Vagina (tissue), 2 donors: Measurements from ENCODE around the gene FHIT. TPM values are rescaled to one million over a fixed set of nuclear protein-coding genes. Genes with fewer than 3 reads are reported as not detected.

ENCODE experiments used
- DNase-seq, 2 donors: peaks; one replicate each; pipeline ENCODE4 v3.0.0-alpha.2; 2017; ENCODE audit errors: extremely low spot score in 2 of 2
- H3K27ac ChIP-seq: fragments of 200-600 bp; sonication (generic); one replicate; pipeline ENCODE4 v1.5.1; 2019
- H3K27me3 ChIP-seq: fragments of 200-600 bp; sonication (generic); one replicate; pipeline ENCODE4 v1.5.1; 2019
- H3K36me3 ChIP-seq, 2 donors: fragments of 200-600 bp; sonication (generic); one replicate each; pipeline ENCODE4 v1.5.1; 2017 to 2019
- H3K4me1 ChIP-seq: fragments of 200-600 bp; sonication (generic); one replicate; pipeline ENCODE4 v1.5.1; 2019
- H3K4me3 ChIP-seq, 2 donors: fragments of 200-600 bp; sonication (generic); 1 replicate in 1 of 2; 2 replicates in 1 of 2; pipeline ENCODE4 v1.5.1; 2016 to 2019
- H3K9me3 ChIP-seq: fragments of 200-600 bp; sonication (generic); one replicate; pipeline ENCODE4 v1.5.1; 2019
- CTCF ChIP-seq, 3 experiments: fragments of 450-650 bp in 2 of 3; fragments of 200-600 bp in 1 of 3; sonication (generic) in 1 of 3; IDR thresholded peaks; one replicate each; pipeline ENCODE4 v1.5.1; 2017 to 2019; ENCODE audit warnings: antibody characterized with exemption in 3 of 3, mild to moderate bottlenecking in 2 of 3, moderate library complexity in 2 of 3
- POLR2A ChIP-seq, 2 donors: fragments of 450-650 bp; IDR thresholded peaks; one replicate each; pipeline ENCODE4 v1.6.1; 2017; ENCODE audit warnings: antibody characterized with exemption in 2 of 2, mild to moderate bottlenecking in 2 of 2, moderate library complexity in 2 of 2
- POLR2AphosphoS5 ChIP-seq, 2 donors: sonication (generic); formaldehyde crosslinking; IDR thresholded peaks; one replicate each; pipeline ENCODE4 v1.9.0; 2017; ENCODE audit warnings: antibody characterized with exemption in 2 of 2, mild to moderate bottlenecking in 2 of 2, low read depth in 1 of 2; ENCODE audit not compliant: insufficient read depth in 1 of 2
- intact Hi-C: fragments of 100-400 bp; cut with DNase I; formaldehyde crosslinking; loops from one replicate; pipeline ENCODE4 v1.15.1; 2023
- total RNA-seq: library from RNA; depleted of rRNA; stranded (reverse); fragments of >200 nt; gene quantifications from one replicate; pipeline ENCODE4 v1.2.3, GENCODE V29; 2016

FHIT gene
- total RNA-seq, 1 donor from 2014 or later, result 7.9 TPM

DNA sequence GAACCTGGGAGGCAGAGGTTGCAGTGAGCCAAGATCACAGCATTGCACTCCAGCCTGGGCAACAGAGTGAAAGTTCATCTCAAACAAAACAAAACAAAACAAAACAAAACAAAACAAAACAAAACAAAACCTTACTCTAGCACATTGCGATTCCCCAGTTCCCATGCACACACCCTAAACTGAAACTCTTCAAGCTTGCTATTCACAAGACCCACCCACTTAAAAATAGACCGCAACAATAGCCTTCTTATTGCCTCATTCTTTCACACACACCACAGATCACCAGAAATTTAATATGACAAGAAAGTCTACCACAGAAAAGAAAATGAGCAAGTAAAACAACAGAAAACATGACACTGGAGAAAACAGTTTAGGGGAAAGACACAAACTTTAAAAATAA lies 598.4 kb downstream of the FHIT start:
- DNase-seq, result no peak
- intact Hi-C loops, result no loop called here
- Histone ChIP-seq H3K9me3 (no peaks in the 10 kb centered on the region), H3K36me3 (no peaks in the 10 kb centered on the region), H3K27me3 (no peaks in the 10 kb centered on the region), H3K4me1 (no peaks in the 10 kb centered on the region), H3K27ac (no peak overlapping the region), H3K4me3 (no peak overlapping the region)
- TF ChIP-seq CTCF (IDR thresholded peaks at IDR 0.05) (no peak), POLR2AphosphoS5 (IDR thresholded peaks at IDR 0.05; ENCODE audit: insufficient read depth in 1 of 2, low read depth in 1 of 2) (no peak), POLR2A (IDR thresholded peaks at IDR 0.05) (no peak)

GRCh38 chr3:60651799-60652198 lies 599.5 kb downstream of the FHIT start:
- no peak for TF ChIP-seq CTCF (IDR thresholded peaks at IDR 0.05)
- no peak for TF ChIP-seq POLR2A (IDR thresholded peaks at IDR 0.05)
- no peak for TF ChIP-seq POLR2AphosphoS5 (IDR thresholded peaks at IDR 0.05; ENCODE audit: insufficient read depth in 1 of 2, low read depth in 1 of 2)
- Histone ChIP-seq H3K4me1 (no peaks in the 10 kb centered on the region), H3K9me3 (no peaks in the 10 kb centered on the region), H3K27me3 (no peaks in the 10 kb centered on the region), H3K27ac (no peak overlapping the region), H3K36me3 (no peaks in the 10 kb centered on the region), H3K4me3 (no peak overlapping the region)
- intact Hi-C loops, result no loop called here
- DNase-seq, result no peak

DNA sequence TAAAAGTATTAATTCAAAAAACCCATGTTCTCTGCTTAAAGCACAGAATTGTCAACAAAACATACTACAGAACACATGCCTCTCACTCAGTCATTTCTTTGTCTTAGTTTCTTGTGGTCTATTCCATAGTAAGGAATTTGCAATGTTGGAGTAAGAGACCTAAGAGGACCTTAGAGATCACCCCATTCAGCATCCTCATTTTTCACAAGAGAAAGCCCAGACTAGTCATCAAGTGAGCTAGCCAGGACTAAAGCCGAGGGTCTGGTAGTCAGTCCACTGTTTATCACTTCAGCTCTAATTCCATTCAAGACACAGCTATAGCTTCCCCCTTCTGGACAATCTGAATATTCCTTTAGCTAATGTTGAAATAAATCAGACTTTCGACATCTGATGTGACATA lies 601.1 kb downstream of the FHIT start:
- Histone ChIP-seq H3K27me3 (no peaks in the 10 kb centered on the region), H3K4me3 (no peak overlapping the region), H3K36me3 (no peaks in the 10 kb centered on the region), H3K4me1 (no peaks in the 10 kb centered on the region), H3K9me3 (no peaks in the 10 kb centered on the region), H3K27ac (no peak overlapping the region)
- no peak for DNase-seq
- intact Hi-C loops, result no loop called here
- no peak for TF ChIP-seq CTCF (IDR thresholded peaks at IDR 0.05)
- TF ChIP-seq POLR2AphosphoS5 (IDR thresholded peaks at IDR 0.05; ENCODE audit: insufficient read depth in 1 of 2, low read depth in 1 of 2), result no peak
- TF ChIP-seq POLR2A (IDR thresholded peaks at IDR 0.05), result no peak

DNA sequence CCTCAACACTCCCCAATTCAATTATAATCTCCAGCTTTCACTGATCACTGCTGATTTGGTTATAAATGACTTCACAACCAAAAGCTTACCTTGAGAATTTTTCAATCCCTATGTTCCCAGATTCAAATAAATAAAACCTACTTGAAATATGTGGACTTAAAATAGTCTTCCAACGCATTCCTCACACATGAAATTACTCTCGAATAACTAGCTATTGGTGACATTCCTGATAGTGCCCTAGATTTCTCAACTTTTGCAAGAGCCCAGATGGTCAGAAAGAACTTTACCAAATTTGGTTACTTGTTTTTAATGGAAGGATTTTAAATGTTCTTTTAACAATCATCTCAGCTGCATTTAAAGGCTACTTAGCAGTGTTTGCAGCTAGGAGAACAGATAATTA lies 605.5 kb downstream of the FHIT start:
- Histone ChIP-seq H3K4me1 (no peaks in the 10 kb centered on the region), H3K27ac (no peak overlapping the region), H3K9me3 (no peaks in the 10 kb centered on the region), H3K4me3 (no peak overlapping the region), H3K27me3 (no peaks in the 10 kb centered on the region), H3K36me3 (no peaks in the 10 kb centered on the region)
- DNase-seq, result no peak
- intact Hi-C loops, result no loop called here
- TF ChIP-seq POLR2AphosphoS5 (IDR thresholded peaks at IDR 0.05; ENCODE audit: insufficient read depth in 1 of 2, low read depth in 1 of 2), result no peak
- TF ChIP-seq CTCF (IDR thresholded peaks at IDR 0.05), result no peak

DNA sequence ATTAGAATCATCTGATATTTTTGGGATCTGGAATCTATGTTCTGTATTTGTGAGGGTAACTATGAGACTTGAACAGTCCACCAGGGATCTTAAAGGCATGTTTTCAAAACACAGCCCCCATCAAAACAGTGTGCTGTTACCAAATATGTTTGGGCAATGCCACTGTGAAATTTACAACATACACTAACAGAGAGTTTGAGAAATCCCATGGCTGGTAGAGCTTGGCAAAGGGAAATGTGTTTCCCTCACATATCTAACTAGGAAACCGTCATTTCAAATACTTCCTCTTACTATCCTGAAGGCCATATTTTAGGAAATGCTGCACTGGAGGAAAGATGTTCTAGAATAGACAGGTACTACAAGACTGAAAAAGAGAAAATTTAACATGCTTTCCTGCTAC lies 607.4 kb downstream of the FHIT start:
- intact Hi-C loops, result no loop called here
- Histone ChIP-seq H3K27me3 (no peaks in the 10 kb centered on the region), H3K36me3 (no peaks in the 10 kb centered on the region), H3K4me3 (no peak overlapping the region), H3K4me1 (no peaks in the 10 kb centered on the region), H3K27ac (no peak overlapping the region), H3K9me3 (no peaks in the 10 kb centered on the region)
- no peak for DNase-seq
- TF ChIP-seq POLR2A (IDR thresholded peaks at IDR 0.05), result no peak
- TF ChIP-seq CTCF (IDR thresholded peaks at IDR 0.05), result no peak
- TF ChIP-seq POLR2AphosphoS5 (IDR thresholded peaks at IDR 0.05; ENCODE audit: insufficient read depth in 1 of 2, low read depth in 1 of 2), result no peak
